ENCODE data around the gene NEK10. TPM values are rescaled to one million over a fixed set of nuclear protein-coding genes. Genes with fewer than 3 reads are reported as not detected.

The NEK10 gene
- total RNA-seq, 1 experiment from 2014 or later: 1.7 TPM

GRCh38 chr3:27127195-27127594 is 242.0 kb downstream of the NEK10 start:
- H3K9me3 ChIP-seq (ENCODE audit: low read length): no peaks in the 10 kb centered on the region
- H3K4me3 ChIP-seq (ENCODE audit: low read length): no peak overlapping the region
- intact Hi-C loops (cut with micrococcal nuclease): no loop called here
- no peaks in the 10 kb centered on the region for H3K9me2 ChIP-seq (replicated peaks; ENCODE audit: low read length)
- ChIA-PET POLR2A (ENCODE audit: unreplicated experiment) (no interaction called here), CTCF (no interaction called here)
- H3K27me3 ChIP-seq (ENCODE audit: low read length): peaks cover 45% of the 10 kb centered on the region
- no peaks in the 10 kb centered on the region for H4K20me1 ChIP-seq (ENCODE audit: low read length)
- H3F3A ChIP-seq (ENCODE audit: low read length, unreplicated experiment): no peaks in the 10 kb centered on the region
- H3K27ac ChIP-seq (ENCODE audit: low read length): no peak overlapping the region
- H2AFZ ChIP-seq (ENCODE audit: low read length): no peak overlapping the region
- TF ChIP-seq EZH2phosphoT487 (IDR thresholded peaks at IDR 0.05; ENCODE audit: borderline replicate concordance, low read length): no peak
- TF ChIP-seq CTCF (conservative IDR thresholded peaks at IDR 0.05; ENCODE audit: low read depth, low read length): no peak
- TF ChIP-seq EZH2 (IDR thresholded peaks at IDR 0.05; ENCODE audit: low read length, unreplicated experiment): no peak
- no peak for DNase-seq
- no peak overlapping the region for H3K9ac ChIP-seq (ENCODE audit: low read length)
- no TSS peak for BruUV-seq (replicated peaks)
- H3K4me1 ChIP-seq (ENCODE audit: insufficient read depth, low read length): no peaks in the 10 kb centered on the region
- H3K79me2 ChIP-seq (ENCODE audit: low read length): no peaks in the 10 kb centered on the region
- ATAC-seq: no peak
- no peaks in the 10 kb centered on the region for H3K36me3 ChIP-seq (ENCODE audit: low read depth, low read length)
- no peak overlapping the region for H3K4me2 ChIP-seq (ENCODE audit: low read length)

- H3K4me1 ChIP-seq (ENCODE audit: insufficient read depth, low read length): no peaks in the 10 kb centered on the region
- ATAC-seq (no peak), DNase-seq (no peak)
- H3K9me2 ChIP-seq (replicated peaks; ENCODE audit: low read length): no peaks in the 10 kb centered on the region
- TF ChIP-seq EZH2 (IDR thresholded peaks at IDR 0.05; ENCODE audit: low read length, unreplicated experiment): no peak
- no peak for TF ChIP-seq CTCF (conservative IDR thresholded peaks at IDR 0.05; ENCODE audit: low read depth, low read length)
- TF ChIP-seq EZH2phosphoT487 (IDR thresholded peaks at IDR 0.05; ENCODE audit: borderline replicate concordance, low read length): no peak
- H4K20me1 ChIP-seq (ENCODE audit: low read length): no peaks in the 10 kb centered on the region
- H2AFZ ChIP-seq (ENCODE audit: low read length): no peak overlapping the region
- no peaks in the 10 kb centered on the region for H3K79me2 ChIP-seq (ENCODE audit: low read length)
- CTCF ChIA-PET: no interaction called here
- no peak overlapping the region for H3K4me3 ChIP-seq (ENCODE audit: low read length)
- H3K27ac ChIP-seq (ENCODE audit: low read length): no peak overlapping the region
- no peak overlapping the region for H3K4me2 ChIP-seq (ENCODE audit: low read length)
- H3K9ac ChIP-seq (ENCODE audit: low read length): no peak overlapping the region
- no peaks in the 10 kb centered on the region for H3K9me3 ChIP-seq (ENCODE audit: low read length)
- H3K27me3 ChIP-seq (ENCODE audit: low read length): peaks cover 45% of the 10 kb centered on the region
- H3K36me3 ChIP-seq (ENCODE audit: low read depth, low read length): no peaks in the 10 kb centered on the region
- POLR2A ChIA-PET (ENCODE audit: unreplicated experiment): no interaction called here
- intact Hi-C loops (cut with micrococcal nuclease): no loop called here
- BruUV-seq (replicated peaks): no TSS peak
- H3F3A ChIP-seq (ENCODE audit: low read length, unreplicated experiment): no peaks in the 10 kb centered on the region
Observed at GRCh38 chr3:27125821-27126501, 243.2 kb downstream of the NEK10 start.

GRCh38 chr3:27119639-27120038 is 249.5 kb downstream of the NEK10 start:
- no peak overlapping the region for H3K27ac ChIP-seq (ENCODE audit: low read length)
- H2AFZ ChIP-seq (ENCODE audit: low read length): no peak overlapping the region

More at GRCh38 chr3:27119639-27120038, 249.5 kb downstream of the NEK10 start:
- intact Hi-C loops (cut with micrococcal nuclease): no loop called here
- Histone ChIP-seq H4K20me1 (ENCODE audit: low read length) (no peaks in the 10 kb centered on the region), H3K9me3 (ENCODE audit: low read length) (no peaks in the 10 kb centered on the region), H3K9ac (ENCODE audit: low read length) (no peak overlapping the region), H3K9me2 (replicated peaks; ENCODE audit: low read length) (no peaks in the 10 kb centered on the region), H3K4me3 (ENCODE audit: low read length) (no peak overlapping the region), H3K4me2 (ENCODE audit: low read length) (no peak overlapping the region), H3F3A (ENCODE audit: low read length, unreplicated experiment) (no peaks in the 10 kb centered on the region), H3K79me2 (ENCODE audit: low read length) (no peaks in the 10 kb centered on the region), H3K27me3 (ENCODE audit: low read length) (peaks cover 12% of the 10 kb centered on the region; the same call in 1 of the 2 replicates), H3K36me3 (ENCODE audit: low read depth, low read length) (no peaks in the 10 kb centered on the region), H3K4me1 (ENCODE audit: insufficient read depth, low read length) (no peaks in the 10 kb centered on the region)
- POLR2A ChIA-PET (ENCODE audit: unreplicated experiment): no interaction called here
- DNase-seq: no peak
- CTCF ChIA-PET: no interaction called here
- TF ChIP-seq EZH2phosphoT487 (IDR thresholded peaks at IDR 0.05; ENCODE audit: borderline replicate concordance, low read length): no peak
- BruUV-seq (replicated peaks): no TSS peak
- ATAC-seq: no peak

All from PC-3 (cell line).